T-helper 1 cell (primary cell): ENCODE data around the gene GBP4.

Source experiments
- DNase-seq, 5 donors: peaks; one replicate each; pipeline ENCODE4 v3.0.0-alpha.2; 2012 to 2020

GBP4 gene

DNA sequence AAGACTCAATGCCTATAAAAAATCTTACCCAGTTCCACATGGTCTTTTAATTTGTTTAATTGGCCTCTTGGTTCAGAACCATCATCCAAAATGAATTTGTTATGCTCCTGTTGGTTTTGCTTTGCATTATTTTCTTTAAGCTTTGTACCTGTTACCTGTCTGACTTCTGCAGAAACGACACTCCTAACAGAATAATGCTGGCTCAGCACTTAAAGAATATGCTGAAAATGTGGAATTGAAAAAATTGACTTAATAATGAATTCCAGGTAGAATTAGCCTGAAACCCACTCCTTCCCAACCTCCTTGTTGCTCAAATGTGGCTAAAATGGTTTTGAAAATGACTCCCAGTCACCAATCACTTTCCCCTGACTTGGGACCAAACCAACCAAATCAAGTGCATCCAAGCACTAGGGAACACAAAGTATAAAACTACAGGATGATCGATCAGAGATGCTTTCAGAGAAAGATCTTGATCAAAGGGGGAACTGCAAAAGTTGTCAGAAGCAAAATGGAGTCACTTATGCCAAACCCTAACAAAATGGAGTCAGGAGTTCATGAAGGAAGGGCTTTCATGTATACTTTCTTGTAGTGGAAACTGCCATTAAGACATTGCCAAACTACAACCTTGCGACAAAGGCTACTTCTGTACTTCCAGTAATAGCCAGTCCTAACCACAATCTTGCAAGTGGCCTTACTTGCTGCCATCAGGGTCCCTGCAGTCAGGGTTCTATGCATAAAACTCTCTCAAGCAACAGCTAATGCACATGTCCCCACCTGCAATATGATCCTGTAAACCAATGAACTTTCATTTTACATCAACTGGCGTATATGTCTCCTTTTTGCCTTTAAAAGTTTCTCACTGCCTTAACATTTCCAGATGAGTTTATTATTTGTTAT, 28.3 kb downstream of the GBP4 start:
- no peak for DNase-seq

DNA sequence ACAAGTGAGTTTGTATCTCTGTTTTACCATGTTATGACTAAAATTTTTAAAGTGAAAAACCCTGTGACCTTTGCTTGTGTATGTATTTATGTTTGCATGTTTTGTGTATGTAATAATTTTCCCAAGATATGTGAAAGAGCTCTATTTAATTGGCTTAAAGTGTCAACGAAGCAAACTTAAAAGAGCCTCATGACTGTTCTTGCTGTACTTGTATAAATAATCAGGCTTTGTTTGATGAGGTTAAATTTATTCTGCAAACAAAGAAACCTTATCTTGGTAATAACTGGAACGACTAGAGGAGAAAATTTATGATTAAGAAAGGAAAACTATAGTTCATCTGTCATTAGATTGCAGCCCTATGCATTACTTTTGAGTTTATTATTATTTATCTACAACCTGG, 29.6 kb downstream of the GBP4 start:
- no peak for DNase-seq

DNA sequence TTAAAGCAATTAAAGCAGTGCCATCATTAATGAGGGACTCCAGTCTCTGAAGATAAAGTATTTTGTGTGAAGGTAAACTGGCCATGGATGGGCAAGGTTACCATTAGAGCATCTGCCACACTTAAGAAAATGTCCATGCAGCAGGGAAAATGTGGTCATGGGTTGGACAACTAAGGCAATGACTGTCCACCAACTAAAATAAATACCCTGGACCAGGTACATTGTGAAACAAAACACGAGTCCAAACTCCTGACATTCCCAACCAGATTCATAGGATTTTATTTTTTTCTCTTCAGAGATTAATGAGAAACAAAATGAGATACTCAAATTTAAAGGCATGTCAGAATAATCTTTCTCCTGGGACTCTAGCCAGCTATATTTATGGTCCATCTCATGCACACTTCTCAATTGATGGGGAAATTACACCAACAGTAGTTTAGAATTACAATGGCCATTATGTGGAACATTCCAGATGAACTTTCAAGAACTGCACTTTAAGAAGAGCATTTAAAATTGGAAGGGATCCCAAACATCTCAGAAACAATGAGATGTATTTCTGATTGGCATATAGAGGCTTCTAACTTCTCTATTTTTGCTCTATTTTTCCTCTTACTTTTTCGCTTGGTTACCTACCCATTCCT, 31.0 kb downstream of the GBP4 start:
- no peak for DNase-seq

DNA sequence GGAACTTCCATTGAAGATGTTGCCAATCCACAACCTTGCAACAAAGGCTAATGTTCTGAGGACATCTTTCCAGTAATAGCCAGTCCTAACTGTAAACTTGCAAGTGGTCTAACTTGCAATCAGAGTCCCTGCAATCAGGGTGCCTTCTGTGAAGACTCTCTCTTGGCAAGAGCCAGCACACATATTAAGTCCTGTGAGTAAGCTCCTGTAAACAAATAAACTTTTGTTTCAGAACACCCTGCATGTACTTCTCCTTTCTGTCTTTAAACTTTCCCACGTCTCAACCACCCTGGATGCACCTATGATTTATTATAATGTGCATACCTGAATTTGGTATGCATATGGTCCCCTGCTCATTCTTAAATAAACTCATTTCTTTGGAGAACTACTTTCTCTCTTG, 32.0 kb downstream of the GBP4 start:
- no peak for DNase-seq

DNA sequence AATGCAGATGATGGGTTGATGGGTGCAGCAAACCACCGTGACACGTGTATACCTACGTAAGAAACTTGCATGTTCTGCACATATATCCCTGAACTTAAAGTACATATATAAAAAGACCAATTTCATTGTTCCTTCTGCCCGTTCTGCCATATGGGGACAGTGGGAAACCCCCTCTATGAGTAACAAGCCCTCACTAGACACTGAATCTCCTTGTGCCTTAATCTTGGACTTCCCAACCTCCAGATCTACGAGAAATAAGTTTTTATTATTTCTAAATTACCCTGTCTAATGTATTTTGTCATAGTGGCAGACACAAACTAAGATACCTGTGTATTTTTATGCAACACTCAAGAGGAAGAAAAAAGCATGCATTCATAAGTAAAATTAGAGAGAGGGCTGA, 32.9 kb downstream of the GBP4 start:
- no peak for DNase-seq

DNA sequence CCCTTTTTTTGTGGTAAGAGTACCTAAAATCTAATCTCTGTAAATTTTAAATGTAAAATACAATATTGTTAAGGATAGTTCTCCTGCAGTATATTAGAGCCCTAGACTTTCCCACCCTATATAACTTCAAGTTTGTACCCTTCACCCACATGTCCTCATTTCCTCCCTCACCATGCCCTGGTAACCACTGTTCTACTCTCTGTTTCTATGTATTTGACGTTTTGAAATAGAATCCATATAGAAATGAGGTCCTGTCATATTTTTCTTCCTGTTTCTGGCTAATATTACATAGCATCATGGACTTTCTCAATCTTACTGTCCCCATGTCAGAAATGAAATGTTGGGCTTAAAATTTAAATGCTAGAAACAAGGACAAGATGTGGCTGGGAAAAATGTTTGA, 47.7 kb downstream of the GBP4 start:
- DNase-seq, result no peak

DNA sequence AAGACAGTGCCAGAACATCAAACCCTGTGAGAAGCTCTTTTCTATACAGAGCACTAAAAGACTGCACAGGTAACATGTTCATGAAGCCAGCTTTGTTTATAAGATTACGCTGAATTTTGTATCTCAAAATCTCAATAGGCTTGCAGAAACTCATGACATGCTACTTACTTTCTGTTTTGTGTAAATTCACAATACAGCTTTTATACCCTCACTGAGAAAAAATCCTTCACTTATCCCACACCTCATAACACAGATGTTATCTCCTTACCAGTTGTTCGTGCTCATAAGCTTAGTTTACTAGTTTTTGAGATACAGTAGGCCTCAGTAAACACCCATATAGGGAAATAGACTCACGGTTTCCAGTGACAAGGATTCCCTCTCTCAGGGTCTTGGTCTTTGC, 48.8 kb downstream of the GBP4 start:
- no peak for DNase-seq

DNA sequence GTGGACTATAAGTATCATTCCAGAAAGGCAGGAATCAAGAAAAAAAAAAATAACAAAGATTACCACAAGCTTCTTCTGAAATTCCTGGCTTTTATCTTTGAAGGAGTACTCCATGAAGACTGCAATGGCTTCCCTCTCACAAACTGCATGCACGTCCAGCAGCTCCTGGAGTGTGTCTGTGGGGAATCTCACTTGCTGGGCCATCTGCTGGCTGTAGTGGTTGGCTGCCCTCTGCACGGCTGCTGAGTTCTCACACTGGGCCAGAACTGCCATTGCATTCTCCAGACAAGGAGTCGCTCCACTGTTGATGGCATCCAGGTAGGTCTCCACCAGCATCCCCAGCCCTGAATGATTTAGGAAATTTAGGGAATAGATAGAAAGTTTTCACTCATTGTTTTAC, 49.5 kb downstream of the GBP4 start:
- no peak for DNase-seq

DNA sequence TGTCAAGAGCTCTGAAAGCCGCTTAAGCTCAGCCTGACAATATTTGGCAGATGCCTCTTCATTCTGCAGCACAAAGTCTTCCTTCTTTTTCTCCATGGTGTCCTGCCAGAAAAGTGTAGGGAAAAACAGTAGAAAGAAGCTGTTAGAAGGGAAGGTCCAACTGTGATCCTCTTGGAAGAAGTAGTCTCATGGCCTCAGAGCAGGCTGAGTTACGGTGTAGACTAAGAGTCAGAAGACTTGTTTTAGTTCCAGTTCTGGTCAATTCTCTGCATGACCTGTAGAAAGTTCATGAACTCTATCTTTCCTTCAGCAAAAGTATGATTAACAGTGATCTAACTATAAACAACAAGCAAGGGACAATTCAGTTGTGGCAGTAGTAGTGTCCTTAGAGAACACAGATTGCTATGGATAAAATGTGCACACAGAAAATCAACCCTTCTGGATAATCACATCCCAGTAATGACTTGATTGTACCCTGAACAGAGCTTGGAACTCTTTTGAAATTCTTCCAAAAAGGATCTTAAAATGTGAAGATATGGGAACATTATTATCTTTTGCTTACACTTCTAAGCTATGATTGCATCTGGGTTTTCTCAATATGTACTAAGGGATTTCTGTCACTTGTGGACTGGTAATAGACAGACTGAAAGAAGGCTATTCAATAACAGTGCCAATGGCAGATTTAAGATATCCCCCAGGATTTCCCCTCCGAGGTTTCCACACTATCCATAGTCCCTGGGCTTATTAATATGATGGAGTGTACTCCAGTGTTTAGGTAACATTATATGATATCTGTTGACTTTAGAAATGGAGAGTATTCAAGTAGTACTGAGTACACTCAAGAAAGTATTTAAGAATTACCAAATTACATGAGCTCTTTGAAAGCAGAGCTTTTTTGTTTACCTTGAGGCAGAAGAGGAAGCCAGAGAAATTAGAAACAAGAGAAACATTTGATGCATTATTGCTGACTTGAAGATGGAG, 50.8 kb downstream of the GBP4 start:
- no peak for DNase-seq

DNA sequence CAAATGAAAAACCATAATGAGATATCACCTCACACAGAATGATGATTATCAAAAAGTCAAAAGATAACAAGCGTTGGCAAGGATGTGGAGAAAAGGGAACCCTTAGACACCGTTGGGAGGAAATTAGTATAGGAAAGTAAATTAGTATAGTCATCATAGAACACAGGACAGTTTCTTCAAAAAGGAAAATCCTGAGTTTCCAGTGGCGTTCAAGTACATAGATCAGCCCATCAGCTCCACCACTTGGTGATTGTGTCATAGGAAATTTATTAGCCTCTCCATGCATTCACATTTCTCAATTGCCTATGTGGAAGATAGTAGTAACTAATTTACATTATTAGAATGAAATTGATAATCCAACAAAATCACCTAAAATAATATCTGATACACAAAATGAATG, 52.0 kb downstream of the GBP4 start:
- DNase-seq, result no peak

DNA sequence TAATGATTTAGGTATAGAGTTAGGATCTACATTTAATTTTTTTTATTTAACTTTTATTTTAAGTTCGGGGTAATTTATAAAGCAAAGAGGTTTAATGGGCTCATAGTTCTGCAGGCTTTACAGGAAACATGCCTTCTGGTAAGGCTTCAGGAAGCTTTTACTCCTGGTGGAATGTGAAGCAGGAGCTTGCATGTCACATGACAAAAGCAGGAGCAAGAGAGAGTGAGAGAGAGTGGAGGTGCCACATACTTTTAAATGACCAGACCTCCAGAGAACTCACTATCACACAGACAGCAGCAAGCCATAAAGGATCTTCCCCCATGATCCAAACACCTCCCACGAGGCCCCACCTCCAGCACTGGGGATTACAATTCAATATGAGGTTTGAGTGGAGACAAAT, 55.3 kb downstream of the GBP4 start:
- no peak for DNase-seq

DNA sequence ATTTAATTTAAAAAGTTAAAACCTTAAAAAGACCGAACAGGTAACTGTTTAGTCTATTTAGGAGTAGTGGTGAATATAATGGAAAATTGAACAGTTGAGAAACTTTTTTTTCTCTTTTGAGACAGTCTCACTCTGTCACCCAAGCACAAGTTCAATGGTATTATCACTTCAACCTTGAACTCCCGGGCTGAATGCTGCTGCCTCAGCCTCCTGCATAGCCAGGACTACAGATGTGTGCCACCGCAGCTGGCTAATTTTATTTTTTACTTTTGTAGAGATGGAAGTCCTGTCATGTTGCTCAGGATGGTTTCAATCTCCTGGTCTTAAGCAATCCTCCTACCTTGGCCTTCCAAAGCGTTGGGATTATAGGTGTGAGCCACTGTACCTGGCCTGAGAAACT, 56.6 kb downstream of the GBP4 start:
- DNase-seq, result no peak

DNA sequence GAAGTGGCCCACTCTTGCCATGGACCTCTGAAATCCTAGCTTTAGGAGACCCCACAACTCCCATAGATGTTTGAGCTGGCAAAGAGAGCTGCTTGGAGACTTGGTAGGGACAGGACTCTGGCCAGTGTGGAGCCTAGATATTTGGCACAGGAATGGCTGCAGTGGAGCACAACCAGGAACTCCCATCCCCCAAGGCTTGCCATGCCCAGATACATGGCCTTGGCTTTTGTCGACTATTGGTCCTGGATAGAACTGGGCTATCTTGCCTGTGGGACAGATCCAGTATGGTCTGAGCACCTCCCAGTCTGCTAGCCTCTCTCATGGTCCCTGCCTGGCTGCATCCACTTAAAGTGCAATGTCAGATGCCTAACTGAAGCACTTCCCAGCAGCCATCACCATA, 65.0 kb downstream of the GBP4 start:
- DNase-seq, result no peak
